ENCODE results near the gene NFATC4.
A peak's percentile ranks its signal among the peaks of the same experiment; 100 is the strongest.

Gene NFATC4

GRCh38 chr14:24426912-24427536 is 59.0 kb downstream of the NFATC4 start:
- Histone ChIP-seq H4K20me1 (ENCODE audit: insufficient read depth, low read length) (peaks cover 17% of the 10 kb centered on the region), H3K4me1 (ENCODE audit: insufficient read depth, low read length) (peaks cover 55% of the 10 kb centered on the region), H3K9me3 (ENCODE audit: insufficient read depth, low read length, severe bottlenecking) (no peaks in the 10 kb centered on the region), H3K27ac (ENCODE audit: low read length) (no peak overlapping the region), H2AFZ (ENCODE audit: low read depth, low read length) (no peak overlapping the region), H3K79me2 (ENCODE audit: insufficient read depth, low read length) (peaks cover 28% of the 10 kb centered on the region), H3K4me3 (ENCODE audit: low read depth in 1 of 2, low read length in 2 of 2) (no peak overlapping the region), H3K36me3 (ENCODE audit: insufficient read depth, low read length) (peaks cover 15% of the 10 kb centered on the region), H3K9ac (ENCODE audit: low read depth, low read length) (no peak overlapping the region), H3K4me2 (ENCODE audit: insufficient read depth, low read length) (no peak overlapping the region), H3K27me3 (ENCODE audit: insufficient read depth, low read length, poor library complexity) (peaks cover 5% of the 10 kb centered on the region)
- no peak for DNase-seq
- TF ChIP-seq EZH2 (IDR thresholded peaks at IDR 0.05; ENCODE audit: borderline replicate concordance, low read depth, low read length, severe bottlenecking) (no peak), CTCF (IDR thresholded peaks at IDR 0.05; ENCODE audit: borderline replicate concordance, extremely low read depth, low read length, poor library complexity, severe bottlenecking) (no peak)
- no peak for ATAC-seq (ENCODE audit: insufficient read depth, low read depth)

- Histone ChIP-seq H3K27ac (ENCODE audit: low read length) (no peak overlapping the region), H3K4me1 (ENCODE audit: insufficient read depth, low read length) (peaks cover 50% of the 10 kb centered on the region), H3K36me3 (ENCODE audit: insufficient read depth, low read length) (peaks cover 23% of the 10 kb centered on the region), H3K79me2 (ENCODE audit: insufficient read depth, low read length) (peaks cover 28% of the 10 kb centered on the region), H4K20me1 (ENCODE audit: insufficient read depth, low read length) (peaks cover 24% of the 10 kb centered on the region), H3K27me3 (ENCODE audit: insufficient read depth, low read length, poor library complexity) (peaks cover 5% of the 10 kb centered on the region), H2AFZ (ENCODE audit: low read depth, low read length) (no peak overlapping the region), H3K9ac (ENCODE audit: low read depth, low read length) (peak overlapping the region; percentile 94; the same call in 1 of the 2 replicates), H3K4me2 (ENCODE audit: insufficient read depth, low read length) (no peak overlapping the region), H3K4me3 (ENCODE audit: low read depth in 1 of 2, low read length in 2 of 2) (no peak overlapping the region), H3K9me3 (ENCODE audit: insufficient read depth, low read length, severe bottlenecking) (no peaks in the 10 kb centered on the region)
- no peak for TF ChIP-seq EZH2 (IDR thresholded peaks at IDR 0.05; ENCODE audit: borderline replicate concordance, low read depth, low read length, severe bottlenecking)
- TF ChIP-seq CTCF (IDR thresholded peaks at IDR 0.05; ENCODE audit: borderline replicate concordance, extremely low read depth, low read length, poor library complexity, severe bottlenecking): no peak
- DNase-seq (no peak), ATAC-seq (ENCODE audit: insufficient read depth, low read depth) (no peak)
Observed at GRCh38 chr14:24427537-24428508, 59.8 kb downstream of the NFATC4 start.

GRCh38 chr14:24428628-24429394 is 60.8 kb downstream of the NFATC4 start:
- Histone ChIP-seq H3K4me2 (ENCODE audit: insufficient read depth, low read length) (peak overlapping the region; percentile 97), H3K27ac (ENCODE audit: low read length) (peak overlapping the region; percentile 90), H3K36me3 (ENCODE audit: insufficient read depth, low read length) (peaks cover 32% of the 10 kb centered on the region), H3K9ac (ENCODE audit: low read depth, low read length) (peak overlapping the region; percentile 94), H3K79me2 (ENCODE audit: insufficient read depth, low read length) (peaks cover 28% of the 10 kb centered on the region), H2AFZ (ENCODE audit: low read depth, low read length) (peak overlapping the region; percentile 97), H3K4me1 (ENCODE audit: insufficient read depth, low read length) (peaks cover 43% of the 10 kb centered on the region), H4K20me1 (ENCODE audit: insufficient read depth, low read length) (peaks cover 27% of the 10 kb centered on the region), H3K4me3 (ENCODE audit: low read depth in 1 of 2, low read length in 2 of 2) (peak overlapping the region in 1 of 2 experiments; percentile 93; a peak in 3 of 4 replicates), H3K9me3 (ENCODE audit: insufficient read depth, low read length, severe bottlenecking) (no peaks in the 10 kb centered on the region), H3K27me3 (ENCODE audit: insufficient read depth, low read length, poor library complexity) (no peaks in the 10 kb centered on the region)
- ATAC-seq (ENCODE audit: insufficient read depth, low read depth) (no peak), DNase-seq (no peak)
- TF ChIP-seq CTCF (IDR thresholded peaks at IDR 0.05; ENCODE audit: borderline replicate concordance, extremely low read depth, low read length, poor library complexity, severe bottlenecking) (no peak), EZH2 (IDR thresholded peaks at IDR 0.05; ENCODE audit: borderline replicate concordance, low read depth, low read length, severe bottlenecking) (no peak)

Data from DND-41 (cell line).